PC-3 (cell line): ENCODE measurements around the gene SLC13A4. TPM values are rescaled to one million over a fixed set of nuclear protein-coding genes. Genes with fewer than 3 reads are reported as not detected.

Source experiments
- ATAC-seq: fragments of 200-7000 bp; cut with Tn5 transposase; 2 replicates; pipeline ENCODE4 v1.9.1; 2020; ENCODE audit warnings: mild to moderate bottlenecking, moderate library complexity
- BruUV-seq: library from RNA; stranded (reverse); fragments of 400-500 nt; replicated peaks from 2 replicates; lab custom pipeline; 2021; lab: Mats Ljungman, UMichigan
- CTCF ChIA-PET: fragments of 300-600 bp; sonication (Branson Sonifier 250); formaldehyde crosslinking; loops from one replicate; lab custom pipeline; 2022; ENCODE audit warnings: antibody characterized with exemption; lab: Charles Lee
- POLR2A ChIA-PET: fragments of 300-600 bp; sonication (Branson Sonifier 250); formaldehyde crosslinking; loops from one replicate; lab custom pipeline; 2022; ENCODE audit warnings: antibody characterized with exemption; ENCODE audit not compliant: unreplicated experiment; lab: Charles Lee
- DNase-seq: peaks from one replicate; pipeline ENCODE4 v3.0.0-alpha.2; 2015
- H2AFZ ChIP-seq: fragments of 300-600 bp; sonication (generic); 2 replicates; pipeline ENCODE4 v1.6.0; 2016; ENCODE audit warnings: antibody characterized with exemption, low read length
- H3F3A ChIP-seq: fragments of 300-600 bp; sonication (generic); one replicate; pipeline ENCODE4 v1.6.0; 2017; ENCODE audit warnings: antibody characterized with exemption, low read length, control low read depth, mild to moderate bottlenecking; ENCODE audit not compliant: unreplicated experiment
- H3K27ac ChIP-seq: fragments of 300-600 bp; sonication (generic); 2 replicates; pipeline ENCODE4 v1.5.1; 2016; ENCODE audit warnings: mild to moderate bottlenecking, low read length
- H3K27me3 ChIP-seq: fragments of 300-600 bp; sonication (generic); 2 replicates; pipeline ENCODE4 v1.6.1; 2016; ENCODE audit warnings: low read length, mixed read lengths
- H3K36me3 ChIP-seq: fragments of 300-600 bp; sonication (generic); 2 replicates; pipeline ENCODE4 v1.6.1; 2016; ENCODE audit warnings: low read depth, mixed run types, low read length, mixed read lengths
- H3K4me1 ChIP-seq: fragments of 300-600 bp; sonication (generic); 2 replicates; pipeline ENCODE4 v1.5.1; 2016; ENCODE audit warnings: low read length; ENCODE audit not compliant: insufficient read depth
- H3K4me2 ChIP-seq: fragments of 300-600 bp; sonication (generic); 2 replicates; pipeline ENCODE4 v1.6.0; 2016; ENCODE audit warnings: low read length
- H3K4me3 ChIP-seq: fragments of 300-600 bp; sonication (generic); 2 replicates; pipeline ENCODE4 v1.5.1; 2016; ENCODE audit warnings: mild to moderate bottlenecking, low read length, mixed read lengths
- H3K79me2 ChIP-seq: fragments of 300-600 bp; sonication (generic); 2 replicates; pipeline ENCODE4 v1.6.1; 2017; ENCODE audit warnings: low read length, mixed read lengths
- H3K9ac ChIP-seq: fragments of 300-600 bp; sonication (generic); 2 replicates; pipeline ENCODE4 v1.6.0; 2016; ENCODE audit warnings: mild to moderate bottlenecking, low read length
- H3K9me2 ChIP-seq: fragments of 300-600 bp; sonication (generic); replicated peaks from 2 replicates; pipeline ENCODE4 v1.6.1; 2016; ENCODE audit warnings: mixed run types, low read length, mixed read lengths
- H3K9me3 ChIP-seq: fragments of 300-600 bp; sonication (generic); 2 replicates; pipeline ENCODE4 v1.6.1; 2016; ENCODE audit warnings: low read length, mixed read lengths
- H4K20me1 ChIP-seq: fragments of 300-600 bp; sonication (generic); 2 replicates; pipeline ENCODE4 v1.6.1; 2016; ENCODE audit warnings: low read length, mixed read lengths
- CTCF ChIP-seq: fragments of 300-600 bp; sonication (generic); conservative IDR thresholded peaks from 2 replicates; pipeline ENCODE4 v1.5.1; 2017; ENCODE audit warnings: antibody characterized with exemption, low read depth, mild to moderate bottlenecking, low read length
- EZH2 ChIP-seq: fragments of 300-600 bp; sonication (generic); IDR thresholded peaks from one replicate; pipeline ENCODE4 v1.6.1; 2017; ENCODE audit warnings: antibody characterized with exemption, mild to moderate bottlenecking, low read length; ENCODE audit not compliant: unreplicated experiment
- EZH2phosphoT487 ChIP-seq: fragments of 300-600 bp; sonication (generic); IDR thresholded peaks from 2 replicates; pipeline ENCODE4 v1.6.1; 2018; ENCODE audit warnings: mild to moderate bottlenecking, antibody characterized with exemption, low read length, borderline replicate concordance
- intact Hi-C: fragments of 100-400 bp; cut with micrococcal nuclease; formaldehyde crosslinking; loops from 2 replicates; pipeline ENCODE4 v1.9.0; 2023
- total RNA-seq: library from RNA; depleted of rRNA; stranded (reverse); fragments of >200 nt; gene quantifications from 2 replicates; pipeline ENCODE4 v1.2.3, GENCODE V29; 2014

SLC13A4 gene
- total RNA-seq, 1 experiment from 2014 or later: not detected

DNA sequence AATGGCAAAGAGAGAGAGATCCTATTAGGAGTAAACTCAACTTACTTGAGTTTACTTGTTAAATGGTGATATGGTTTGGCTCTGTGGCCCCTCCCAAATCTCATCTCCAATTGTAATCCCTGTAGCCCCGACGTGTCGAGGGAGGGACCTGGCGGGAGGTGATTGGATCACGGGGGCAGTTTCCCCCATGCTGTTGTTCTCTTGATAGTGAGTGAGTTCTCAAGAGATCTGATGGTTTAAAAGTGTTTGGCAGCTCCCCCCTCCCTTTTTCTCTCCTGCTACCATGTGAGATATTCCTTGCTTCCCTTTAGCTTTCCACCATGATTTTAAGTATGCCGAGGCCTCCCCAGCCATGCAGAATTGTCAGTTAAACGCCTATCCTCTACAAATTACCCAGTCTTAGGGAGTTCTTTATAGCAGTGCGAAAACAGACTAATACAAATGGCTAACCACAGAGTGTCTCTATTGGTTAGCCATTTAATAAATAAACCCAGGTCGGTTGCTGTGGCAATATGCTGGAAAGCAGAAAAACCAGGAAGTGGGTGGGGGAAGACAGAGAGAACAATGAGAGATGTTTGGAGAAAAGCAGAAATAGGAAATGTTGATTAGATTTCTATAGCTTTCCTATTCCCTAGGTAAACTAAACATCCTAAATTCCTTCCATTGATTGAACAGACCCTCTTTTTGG is 68.7 kb downstream of the SLC13A4 start:
- Histone ChIP-seq H2AFZ (no peak overlapping the region), H4K20me1 (no peaks in the 10 kb centered on the region), H3K4me3 (no peak overlapping the region), H3K9ac (no peak overlapping the region), H3K9me3 (no peaks in the 10 kb centered on the region), H3K27ac (no peak overlapping the region), H3K9me2 (no peaks in the 10 kb centered on the region), H3K79me2 (peaks cover 20% of the 10 kb centered on the region), H3K4me1 (peaks cover 13% of the 10 kb centered on the region), H3K36me3 (no peaks in the 10 kb centered on the region), H3K4me2 (no peak overlapping the region), H3K27me3 (no peaks in the 10 kb centered on the region), H3F3A (no peaks in the 10 kb centered on the region)
- BruUV-seq: no TSS peak
- no peak for DNase-seq
- ChIA-PET CTCF (no interaction called here), POLR2A (no interaction called here)
- ATAC-seq: no peak
- TF ChIP-seq EZH2: no peak
- TF ChIP-seq EZH2phosphoT487: no peak
- TF ChIP-seq CTCF: no peak
- intact Hi-C loops: no loop called here

DNA sequence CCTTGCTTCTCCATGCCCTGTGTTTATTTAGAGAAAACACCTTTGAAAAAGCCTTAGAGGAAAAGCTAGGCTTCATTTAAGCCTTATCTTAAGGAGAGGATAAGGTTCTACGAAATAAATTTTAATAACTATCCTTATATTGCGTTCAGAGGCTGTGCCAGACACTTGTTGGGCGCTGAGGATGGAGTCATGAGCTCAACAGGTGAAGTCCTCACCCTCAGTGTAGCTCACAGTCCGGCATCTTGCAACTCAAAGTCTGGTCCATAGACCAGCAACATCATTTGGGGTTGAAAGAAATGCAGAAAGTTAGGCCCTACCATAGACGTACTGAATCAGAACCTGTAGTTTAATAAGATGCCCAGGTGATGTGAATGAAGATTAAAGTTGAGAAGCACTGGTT is 69.4 kb downstream of the SLC13A4 start:
- intact Hi-C loops: no loop called here
- TF ChIP-seq EZH2phosphoT487: no peak
- Histone ChIP-seq H2AFZ (no peak overlapping the region), H4K20me1 (no peaks in the 10 kb centered on the region), H3K36me3 (no peaks in the 10 kb centered on the region), H3F3A (no peaks in the 10 kb centered on the region), H3K9me2 (no peaks in the 10 kb centered on the region), H3K4me2 (no peak overlapping the region), H3K4me3 (no peak overlapping the region), H3K27ac (no peak overlapping the region), H3K9me3 (no peaks in the 10 kb centered on the region), H3K4me1 (peaks cover 6% of the 10 kb centered on the region), H3K9ac (no peak overlapping the region), H3K27me3 (no peaks in the 10 kb centered on the region), H3K79me2 (peaks cover 12% of the 10 kb centered on the region)
- ChIA-PET CTCF (no interaction called here), POLR2A (no interaction called here)
- BruUV-seq: no TSS peak
- ATAC-seq: no peak
- no peak for DNase-seq

DNA sequence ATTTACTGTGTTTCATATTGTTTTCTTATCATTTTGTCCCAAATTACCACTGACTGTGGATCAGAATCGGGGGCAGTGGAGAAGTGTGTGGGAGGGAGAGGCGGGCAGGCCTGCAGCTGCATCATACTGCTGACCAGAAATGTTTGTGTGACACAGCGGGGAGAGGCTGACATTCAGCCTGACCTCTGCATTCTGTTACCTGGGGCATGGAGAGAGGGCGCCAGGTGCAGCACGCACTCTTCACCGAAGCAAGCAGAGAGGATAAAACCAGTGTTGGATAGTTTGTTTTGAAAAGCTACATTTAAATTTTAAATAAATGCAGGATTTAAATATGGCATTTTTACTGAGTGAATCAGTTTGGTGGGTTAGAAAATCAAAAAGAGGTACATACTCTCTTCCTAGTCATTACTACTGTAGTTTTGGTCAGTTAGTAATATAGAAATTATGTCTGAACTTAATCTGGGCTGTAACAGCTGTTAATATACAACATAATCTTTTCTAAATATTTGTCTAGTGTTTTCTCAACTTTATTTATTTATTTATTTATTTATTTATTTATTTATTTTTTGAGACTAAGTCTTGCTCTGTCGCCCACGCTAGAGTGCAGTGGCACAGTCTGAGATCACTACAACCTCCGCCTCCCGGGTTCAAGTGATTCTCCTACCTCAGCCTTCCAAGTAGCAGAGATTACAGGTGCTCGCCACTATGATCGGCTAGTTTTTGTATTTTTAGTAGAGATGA is 74.5 kb downstream of the SLC13A4 start:
- DNase-seq: no peak
- H3K27ac ChIP-seq: no peak overlapping the region
- POLR2A ChIA-PET: no interaction called here
- 0 out of 2 replicates have a peak, but pooled peaks cover 2% of the 10 kb centered on the region for H3K36me3 ChIP-seq
- H2AFZ ChIP-seq: no peak overlapping the region
- intact Hi-C loops: no loop called here
- no TSS peak for BruUV-seq
- no peak for TF ChIP-seq CTCF
- TF ChIP-seq EZH2phosphoT487: no peak
- no peak for TF ChIP-seq EZH2
- H3K79me2 ChIP-seq: no peaks in the 10 kb centered on the region
- ATAC-seq: no peak
- H3F3A ChIP-seq: no peaks in the 10 kb centered on the region
- H3K9ac ChIP-seq: no peak overlapping the region
- no peaks in the 10 kb centered on the region for H4K20me1 ChIP-seq
- no peak overlapping the region for H3K4me2 ChIP-seq
- H3K9me2 ChIP-seq: no peaks in the 10 kb centered on the region
- H3K9me3 ChIP-seq: no peaks in the 10 kb centered on the region
- H3K4me3 ChIP-seq: no peak overlapping the region
- H3K27me3 ChIP-seq: no peaks in the 10 kb centered on the region
- CTCF ChIA-PET: no interaction called here
- no peaks in the 10 kb centered on the region for H3K4me1 ChIP-seq
